ENCODE data around the gene SLC6A18. TPM values are rescaled to one million over a fixed set of nuclear protein-coding genes. Genes with fewer than 3 reads are reported as not detected.
"Not testable (repeated sequence)": the region's sequence is repeated elsewhere in the genome, so short reads cannot be mapped to it uniquely, and the experiment has no call there.

The SLC6A18 gene
- total RNA-seq, 1 donor, result not detected

DNA sequence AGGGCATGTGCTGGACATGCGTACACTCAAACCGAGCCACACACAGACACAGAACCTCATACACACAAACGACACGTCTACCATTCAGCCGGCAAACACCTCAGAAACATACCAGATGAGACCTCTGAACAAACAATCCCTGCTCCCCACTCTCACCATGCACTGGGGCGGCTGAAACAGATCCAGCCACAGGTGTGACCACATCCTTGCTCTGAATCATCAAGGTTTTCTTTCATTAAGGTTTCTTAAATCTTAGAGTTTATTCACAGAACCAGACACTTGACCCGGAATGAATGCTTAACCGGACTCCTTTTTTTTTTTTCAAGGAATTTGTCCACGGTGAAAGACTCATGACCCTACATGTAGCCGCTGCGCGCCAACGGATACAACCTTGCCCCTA, 43.5 kb downstream of the SLC6A18 start:
- DNase-seq (ENCODE audit: low read depth), result no peak
- no peak overlapping the region for H3K4me3 ChIP-seq (ENCODE audit: low read depth, low read length)

DNA sequence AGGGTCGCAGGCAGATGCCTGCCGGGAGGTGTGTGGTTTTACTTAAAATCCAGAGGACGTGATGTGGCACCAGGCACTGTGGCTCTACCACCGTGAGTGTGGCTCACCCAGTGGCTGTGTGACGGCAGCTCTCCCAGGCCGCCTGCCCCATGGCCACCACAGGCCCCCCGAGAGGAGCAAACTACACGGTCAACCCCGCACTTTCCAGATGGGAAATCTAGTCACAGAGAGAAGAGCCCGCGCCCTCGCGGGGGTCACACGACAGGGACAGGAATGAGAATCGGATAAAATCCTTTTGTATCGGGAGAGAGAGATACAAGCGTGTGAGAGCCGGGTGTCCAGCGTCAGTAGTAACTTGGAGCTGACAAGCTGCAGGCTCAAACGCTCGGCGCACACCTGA, 45.2 kb downstream of the SLC6A18 start:
- TF ChIP-seq, protein P1, sequence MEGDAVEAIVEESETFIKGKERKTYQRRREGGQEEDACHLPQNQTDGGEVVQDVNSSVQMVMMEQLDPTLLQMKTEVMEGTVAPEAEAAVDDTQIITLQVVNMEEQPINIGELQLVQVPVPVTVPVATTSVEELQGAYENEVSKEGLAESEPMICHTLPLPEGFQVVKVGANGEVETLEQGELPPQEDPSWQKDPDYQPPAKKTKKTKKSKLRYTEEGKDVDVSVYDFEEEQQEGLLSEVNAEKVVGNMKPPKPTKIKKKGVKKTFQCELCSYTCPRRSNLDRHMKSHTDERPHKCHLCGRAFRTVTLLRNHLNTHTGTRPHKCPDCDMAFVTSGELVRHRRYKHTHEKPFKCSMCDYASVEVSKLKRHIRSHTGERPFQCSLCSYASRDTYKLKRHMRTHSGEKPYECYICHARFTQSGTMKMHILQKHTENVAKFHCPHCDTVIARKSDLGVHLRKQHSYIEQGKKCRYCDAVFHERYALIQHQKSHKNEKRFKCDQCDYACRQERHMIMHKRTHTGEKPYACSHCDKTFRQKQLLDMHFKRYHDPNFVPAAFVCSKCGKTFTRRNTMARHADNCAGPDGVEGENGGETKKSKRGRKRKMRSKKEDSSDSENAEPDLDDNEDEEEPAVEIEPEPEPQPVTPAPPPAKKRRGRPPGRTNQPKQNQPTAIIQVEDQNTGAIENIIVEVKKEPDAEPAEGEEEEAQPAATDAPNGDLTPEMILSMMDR (IDR thresholded peaks at IDR 0.05; ENCODE audit: insufficient read depth, low read depth, low read length), result no peak
- no peak for DNase-seq (ENCODE audit: low read depth)
- no peak overlapping the region for H3K4me3 ChIP-seq (ENCODE audit: low read depth, low read length)

More for the DNA sequence above, 43.5 kb downstream of the SLC6A18 start:
- TF ChIP-seq, protein P1 (IDR thresholded peaks at IDR 0.05; ENCODE audit: insufficient read depth, low read depth, low read length), result no peak

DNA sequence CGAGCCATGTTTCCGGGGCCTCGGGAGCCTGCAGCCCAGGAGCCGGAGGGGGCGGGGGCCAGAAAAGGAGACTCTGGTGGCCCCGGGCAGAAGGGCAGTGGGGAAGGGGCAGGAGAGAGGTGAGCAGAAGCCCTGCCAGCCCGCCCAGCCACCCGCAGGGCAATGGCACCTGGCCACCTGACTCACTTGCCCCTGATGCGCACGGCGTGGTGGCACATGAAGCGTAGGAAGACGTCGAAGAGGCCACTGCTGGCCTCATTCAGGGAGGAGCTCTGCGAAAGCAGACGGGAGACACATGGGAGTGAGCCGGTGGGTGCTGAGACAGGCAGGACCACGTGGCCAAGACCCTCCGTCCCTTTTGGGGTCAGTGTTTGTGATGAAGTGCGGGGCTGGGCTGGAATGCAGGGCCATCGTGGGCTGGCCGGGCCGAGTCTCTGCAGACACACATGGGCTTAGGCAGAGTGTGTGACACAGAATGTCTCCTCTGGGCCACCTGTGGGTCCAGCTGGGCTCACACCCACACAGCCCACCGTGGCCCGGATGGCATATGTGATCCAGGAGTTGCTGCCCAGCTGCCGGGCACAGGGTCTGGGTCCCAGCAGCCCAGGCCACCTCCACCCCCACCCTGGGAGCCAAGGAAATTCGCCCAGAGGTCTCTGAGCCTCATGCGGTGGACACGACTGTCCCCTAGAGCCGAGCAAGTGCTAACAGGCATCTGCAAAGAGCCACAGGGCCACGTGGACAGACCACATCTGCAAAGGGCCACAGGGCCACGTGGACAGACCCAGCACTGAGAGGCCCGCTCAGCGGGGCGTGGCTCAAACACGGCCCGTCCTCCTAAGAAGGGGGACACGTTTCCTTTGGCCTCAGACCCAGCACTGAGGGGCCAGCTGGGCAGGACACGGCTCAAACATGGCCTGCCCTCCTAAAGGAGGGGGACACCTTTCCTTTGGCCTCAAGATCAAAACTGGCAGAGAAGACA, 46.0 kb downstream of the SLC6A18 start:
- TF ChIP-seq, protein P1 (IDR thresholded peaks at IDR 0.05; ENCODE audit: insufficient read depth, low read depth, low read length), result no peak
- DNase-seq (ENCODE audit: low read depth), result no peak
- no peak overlapping the region for H3K4me3 ChIP-seq (ENCODE audit: low read depth, low read length)

DNA sequence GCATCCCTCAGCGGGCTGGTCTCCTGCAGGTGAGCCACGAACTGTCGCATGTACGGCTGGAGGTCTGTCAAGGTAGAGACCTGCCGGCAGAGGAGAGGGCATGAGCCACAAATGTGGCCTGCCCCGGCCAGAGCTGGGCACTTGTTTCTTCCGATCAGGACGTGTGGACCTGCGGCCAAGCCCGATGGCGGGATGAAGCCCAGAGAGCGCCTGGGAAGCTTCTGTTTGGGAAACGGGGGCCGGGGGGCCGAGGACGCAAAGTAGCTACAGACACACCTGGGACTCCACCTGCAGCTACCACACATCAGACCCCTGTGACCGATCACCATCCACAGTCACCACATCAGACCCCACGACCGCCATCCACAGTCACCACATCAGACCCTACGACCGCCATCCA, 47.0 kb downstream of the SLC6A18 start:
- DNase-seq (ENCODE audit: low read depth), result no peak
- H3K4me3 ChIP-seq (ENCODE audit: low read depth, low read length), result no peak overlapping the region
- TF ChIP-seq, protein P1 (IDR thresholded peaks at IDR 0.05; ENCODE audit: insufficient read depth, low read depth, low read length), result no peak

DNA sequence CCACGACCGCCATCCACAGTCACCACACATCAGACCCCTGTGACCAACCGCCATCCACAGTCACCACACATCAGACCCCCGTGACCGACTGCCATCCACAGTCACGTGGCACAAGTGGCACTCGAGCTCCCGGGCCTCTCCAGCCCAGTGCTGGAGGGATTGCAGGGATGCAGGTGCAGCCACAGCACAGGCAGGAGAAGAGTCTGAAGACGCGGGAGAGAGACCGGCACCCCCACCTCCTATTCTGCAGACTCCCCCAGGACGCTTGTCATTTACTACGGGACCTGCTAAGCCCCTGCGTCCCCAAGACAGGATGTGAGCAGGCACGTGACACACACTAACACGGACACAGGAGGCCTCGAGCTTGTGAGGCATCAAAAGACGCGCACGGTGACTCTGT, 48.6 kb downstream of the SLC6A18 start:
- TF ChIP-seq, protein P1 (IDR thresholded peaks at IDR 0.05; ENCODE audit: insufficient read depth, low read depth, low read length), result no peak
- no peak for DNase-seq (ENCODE audit: low read depth)
- H3K4me3 ChIP-seq (ENCODE audit: low read depth, low read length), result no peak overlapping the region

DNA sequence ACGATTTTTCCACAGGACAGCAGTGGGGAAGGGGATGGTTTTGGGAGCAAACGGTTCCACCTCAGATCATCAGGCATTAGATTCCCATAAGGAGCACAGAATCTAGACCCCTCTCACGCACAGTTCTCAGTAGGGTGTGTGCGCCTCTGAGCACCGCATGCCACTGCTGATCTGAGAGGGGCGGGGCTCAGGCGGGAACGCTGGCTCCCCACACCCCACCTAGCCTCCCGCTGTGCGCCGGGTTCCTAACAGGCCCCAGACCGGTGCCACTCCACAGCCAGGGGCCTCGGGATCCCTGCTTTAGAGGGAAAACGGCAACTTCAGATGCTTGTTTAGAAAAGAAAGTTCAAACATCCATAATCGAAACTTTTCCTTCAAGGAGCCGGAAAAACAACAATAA, 49.3 kb downstream of the SLC6A18 start:
- no peak overlapping the region for H3K4me3 ChIP-seq (ENCODE audit: low read depth, low read length)
- no peak for DNase-seq (ENCODE audit: low read depth)
- TF ChIP-seq, protein P1 (IDR thresholded peaks at IDR 0.05; ENCODE audit: insufficient read depth, low read depth, low read length), result no peak

DNA sequence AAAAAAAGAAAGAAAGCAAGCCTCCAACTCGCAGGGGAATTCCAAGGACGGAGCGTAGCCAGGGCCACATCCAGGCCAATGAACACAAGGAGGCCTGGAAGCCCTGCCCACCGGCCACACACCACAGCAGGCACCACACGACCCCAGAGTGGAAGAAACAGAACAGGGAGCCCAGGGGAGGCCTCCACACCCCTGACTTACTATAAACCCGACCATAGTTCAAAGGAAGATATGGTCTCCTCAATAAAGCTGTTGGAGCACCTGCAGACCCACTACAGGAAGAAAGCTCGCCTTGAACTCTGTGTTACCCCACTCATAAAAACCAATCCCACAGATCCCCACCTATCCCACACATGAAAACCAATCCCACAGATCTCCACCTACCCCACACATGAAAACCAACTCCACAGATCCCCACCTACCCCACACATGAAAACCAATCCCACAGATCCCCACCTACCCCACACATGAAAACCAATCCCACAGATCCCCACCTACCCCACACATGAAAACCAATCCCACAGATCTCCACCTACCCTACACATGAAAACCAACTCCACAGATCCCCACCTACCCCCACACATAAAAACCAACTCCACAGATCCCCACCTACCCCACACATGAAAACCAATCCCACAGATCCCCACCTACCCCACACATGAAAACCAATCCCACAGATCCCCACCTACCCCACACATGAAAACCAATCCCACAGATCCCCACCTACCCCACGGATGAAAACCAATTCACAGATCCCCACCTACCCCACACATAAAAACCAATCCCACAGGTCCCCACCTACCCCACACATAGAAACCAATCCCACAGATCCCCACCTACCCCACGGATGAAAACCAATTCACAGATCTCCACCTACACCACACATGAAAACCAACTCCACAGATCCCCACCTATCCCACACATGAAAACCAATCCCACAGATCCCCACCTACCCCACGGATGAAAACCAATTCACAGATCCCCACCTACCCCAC, 50.5 kb downstream of the SLC6A18 start:
- not testable (repeated sequence) for DNase-seq (ENCODE audit: low read depth); H3K4me3 ChIP-seq (ENCODE audit: low read depth, low read length)
